GM19438 (cell line): ENCODE measurements around the gene ZP4.

ENCODE experiments used
- ATAC-seq: cut with Tn5 transposase; IDR thresholded peaks from one replicate; pipeline ENCODE4 v1.9.1; 2021; ENCODE audit warnings: low read depth; ENCODE audit not compliant: unreplicated experiment

ZP4 gene, protein sequence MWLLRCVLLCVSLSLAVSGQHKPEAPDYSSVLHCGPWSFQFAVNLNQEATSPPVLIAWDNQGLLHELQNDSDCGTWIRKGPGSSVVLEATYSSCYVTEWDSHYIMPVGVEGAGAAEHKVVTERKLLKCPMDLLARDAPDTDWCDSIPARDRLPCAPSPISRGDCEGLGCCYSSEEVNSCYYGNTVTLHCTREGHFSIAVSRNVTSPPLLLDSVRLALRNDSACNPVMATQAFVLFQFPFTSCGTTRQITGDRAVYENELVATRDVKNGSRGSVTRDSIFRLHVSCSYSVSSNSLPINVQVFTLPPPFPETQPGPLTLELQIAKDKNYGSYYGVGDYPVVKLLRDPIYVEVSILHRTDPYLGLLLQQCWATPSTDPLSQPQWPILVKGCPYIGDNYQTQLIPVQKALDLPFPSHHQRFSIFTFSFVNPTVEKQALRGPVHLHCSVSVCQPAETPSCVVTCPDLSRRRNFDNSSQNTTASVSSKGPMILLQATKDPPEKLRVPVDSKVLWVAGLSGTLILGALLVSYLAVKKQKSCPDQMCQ

DNA sequence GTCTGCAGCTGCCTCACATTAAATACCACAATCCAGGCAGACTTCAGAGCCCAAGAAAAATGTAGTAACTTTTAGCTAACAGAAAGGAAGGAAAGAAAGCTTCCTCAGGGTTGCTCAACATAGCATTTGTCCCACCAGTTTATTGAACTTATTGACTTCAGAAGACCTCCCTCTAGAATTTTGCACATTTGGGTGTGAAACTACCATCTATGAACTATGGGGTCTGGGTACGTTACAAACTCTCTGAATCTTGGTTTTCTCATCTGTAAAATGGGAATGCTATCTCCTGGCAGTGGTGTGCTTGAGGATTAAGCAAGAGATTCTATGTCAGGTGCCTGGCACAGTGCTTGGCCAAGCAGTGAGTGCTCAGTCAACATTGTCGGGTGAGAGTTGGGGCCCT, at the start of gene ZP4:
ZP4 (minus strand) TSS at position 101 of the 400 bp plus-strand sequence. CDS start 287 bp downstream, outside the sequence.
- no peak for ATAC-seq

DNA sequence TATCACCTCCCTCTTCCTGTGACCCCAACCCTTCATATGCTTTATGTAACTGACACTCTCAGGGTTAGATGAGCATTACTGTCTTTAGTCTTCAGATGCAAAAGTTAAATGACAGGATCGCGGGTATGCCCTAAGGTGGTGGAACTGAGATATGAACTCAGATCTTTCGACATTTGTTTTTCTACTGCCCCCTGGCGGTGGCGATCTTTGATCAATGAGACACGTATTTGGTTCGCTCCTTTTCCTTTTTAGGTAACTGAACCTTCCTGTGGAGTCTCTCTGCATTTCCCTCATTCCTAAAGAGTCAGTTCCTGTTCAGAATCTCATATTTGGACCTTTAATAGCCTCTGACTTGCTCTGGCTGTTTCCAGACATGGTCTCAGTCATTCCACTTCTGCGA, 47.8 kb upstream of the ZP4 start:
- ATAC-seq: no peak

DNA sequence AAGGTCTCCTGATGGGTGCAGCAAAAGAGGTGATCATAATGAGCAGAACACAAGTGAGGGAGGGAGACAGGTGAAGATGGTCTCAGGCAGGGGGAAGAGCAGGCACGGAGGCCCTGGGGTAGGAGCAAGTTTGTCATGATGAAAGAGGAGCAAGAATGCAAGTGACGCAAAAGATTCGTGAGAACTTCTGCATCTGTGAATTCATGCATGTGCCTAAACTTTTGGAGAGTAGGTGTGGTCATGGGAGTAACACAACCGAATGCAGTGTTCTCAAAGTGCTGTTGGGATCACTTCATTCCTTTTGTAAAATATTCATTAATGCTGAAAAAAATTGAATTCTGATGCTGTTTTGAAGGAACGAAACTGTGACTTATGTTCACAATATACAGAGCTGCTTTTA, 47.3 kb upstream of the ZP4 start:
- ATAC-seq: no peak

DNA sequence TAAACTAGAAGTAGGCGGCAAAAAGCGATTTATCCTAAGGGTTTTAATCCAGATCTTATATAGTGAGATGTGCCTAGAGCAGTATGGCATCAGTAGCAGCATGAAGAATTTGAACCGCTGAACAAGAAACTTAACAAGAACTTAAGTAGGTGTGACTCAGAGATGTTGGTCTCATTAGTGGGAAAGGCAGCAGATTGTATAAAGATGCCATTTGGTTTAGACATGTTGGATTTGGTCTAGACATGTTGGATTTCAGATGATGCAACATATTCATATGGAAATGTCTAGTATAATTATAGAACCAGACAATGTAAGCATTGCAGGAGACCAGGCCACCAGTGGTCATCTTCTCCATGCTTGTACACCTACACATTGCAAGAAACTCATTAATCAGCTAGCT, 42.1 kb upstream of the ZP4 start:
- ATAC-seq: no peak

DNA sequence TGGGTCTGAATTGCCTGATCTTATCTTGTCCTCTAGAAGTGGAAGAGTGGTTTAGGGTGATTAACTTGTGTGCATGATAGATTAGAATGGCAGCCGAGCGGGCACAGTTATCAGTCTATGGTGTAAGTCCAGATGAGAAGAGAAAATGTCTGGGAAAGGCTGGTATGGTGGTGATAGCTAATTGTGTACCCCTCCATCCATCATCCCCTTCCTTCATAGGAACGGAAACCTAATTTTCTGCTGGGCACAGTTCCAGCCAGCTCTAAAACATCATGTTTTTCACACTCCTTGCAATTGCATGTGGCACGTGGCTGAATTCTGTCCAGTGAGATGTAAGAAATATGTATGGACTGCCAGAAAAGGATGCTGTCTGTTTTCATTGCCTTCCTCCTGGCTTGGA, 40.9 kb upstream of the ZP4 start:
- no peak for ATAC-seq

DNA sequence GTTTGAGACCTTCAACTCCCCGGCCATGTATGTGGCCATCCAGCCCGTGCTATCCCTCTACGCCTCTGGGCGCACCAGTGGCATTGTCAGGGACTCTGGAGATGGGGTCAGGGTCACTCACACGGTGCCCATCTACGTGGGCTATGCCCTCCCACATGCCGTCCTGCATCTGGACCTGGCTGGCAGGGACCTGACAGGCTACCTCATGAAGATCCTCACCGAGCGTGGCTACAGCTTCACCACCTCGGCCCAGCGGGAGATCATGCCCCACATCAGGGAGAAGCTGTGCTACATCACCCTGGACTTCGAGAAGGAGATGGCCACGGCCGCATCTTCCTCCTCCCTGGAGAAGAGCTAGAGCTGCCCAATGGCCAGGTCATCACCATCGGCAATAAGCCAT, 36.5 kb upstream of the ZP4 start:
- no peak for ATAC-seq

DNA sequence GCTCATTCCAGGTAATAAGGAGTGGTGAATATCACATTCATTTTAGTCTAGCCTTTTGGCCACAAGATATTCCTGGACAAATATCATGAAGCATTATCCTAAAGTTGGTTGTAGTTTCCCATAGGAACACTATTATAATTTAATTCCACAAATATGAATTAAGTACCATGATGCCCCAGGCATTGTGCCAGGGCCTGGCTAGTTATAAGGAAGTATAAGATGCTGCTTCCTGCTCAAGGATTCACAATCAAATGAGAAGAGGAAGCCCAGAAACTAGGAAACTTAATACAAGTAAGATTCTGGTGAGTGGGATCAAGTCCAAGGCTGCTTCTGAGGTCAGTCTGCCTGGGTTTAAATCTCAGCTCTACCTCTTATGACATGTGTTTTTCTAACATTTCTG, 30.6 kb upstream of the ZP4 start:
- no peak for ATAC-seq

DNA sequence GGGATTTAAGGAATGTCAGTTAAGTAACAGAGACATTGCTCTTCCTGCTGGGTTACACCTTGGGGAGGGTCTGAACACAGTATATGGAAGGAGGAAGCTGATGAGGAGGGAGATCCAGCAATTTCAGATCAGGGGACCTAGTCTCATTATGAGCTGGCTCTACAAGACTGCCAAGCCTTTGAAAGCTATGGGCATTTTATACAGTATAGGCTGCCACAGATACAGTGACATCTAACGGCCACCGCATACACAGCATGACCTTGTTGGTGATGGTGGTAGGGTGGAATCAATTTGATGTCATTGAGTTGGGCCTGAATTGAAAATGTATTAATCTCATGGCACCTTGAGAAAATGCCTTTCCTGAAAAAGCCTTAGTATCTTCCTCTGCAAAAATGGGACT, 22.6 kb upstream of the ZP4 start:
- no peak for ATAC-seq

DNA sequence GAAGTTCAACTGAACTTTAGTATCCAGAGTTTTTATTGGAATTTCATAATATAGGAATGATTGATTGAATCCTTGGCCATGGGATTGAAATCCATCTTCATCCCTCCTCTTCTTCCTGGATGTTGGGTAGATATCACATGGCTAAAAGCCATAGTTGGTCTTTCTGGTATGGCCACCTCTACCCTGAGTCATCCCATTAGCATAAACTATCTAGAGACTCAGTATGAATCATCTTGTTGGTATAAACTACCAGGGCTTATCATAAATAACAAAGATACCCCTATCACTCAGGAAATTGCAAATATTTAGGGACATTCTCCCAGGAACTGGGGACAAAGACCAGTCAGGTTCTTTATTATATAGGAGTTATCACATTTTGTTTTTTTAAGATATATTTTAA, 21.2 kb upstream of the ZP4 start:
- no peak for ATAC-seq

DNA sequence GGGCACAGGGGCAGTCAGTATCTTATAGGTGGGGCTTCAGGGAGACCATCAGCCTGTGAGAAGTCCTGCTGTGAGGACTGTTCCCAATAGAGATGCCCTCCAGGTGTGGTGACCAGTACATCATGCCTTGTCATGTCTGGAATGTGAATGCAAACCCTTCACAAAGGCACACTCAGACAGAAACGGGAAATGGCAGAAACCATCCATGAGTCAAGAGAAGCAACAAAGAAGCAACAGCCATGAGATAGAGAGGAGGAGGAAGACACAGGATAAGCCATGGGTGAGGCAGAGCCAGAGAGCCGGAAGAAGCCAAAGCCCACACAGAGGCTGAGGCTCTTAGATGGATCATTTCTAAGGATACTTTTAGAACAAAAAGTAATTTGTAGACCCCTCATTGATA, 20.1 kb upstream of the ZP4 start:
- ATAC-seq: no peak

DNA sequence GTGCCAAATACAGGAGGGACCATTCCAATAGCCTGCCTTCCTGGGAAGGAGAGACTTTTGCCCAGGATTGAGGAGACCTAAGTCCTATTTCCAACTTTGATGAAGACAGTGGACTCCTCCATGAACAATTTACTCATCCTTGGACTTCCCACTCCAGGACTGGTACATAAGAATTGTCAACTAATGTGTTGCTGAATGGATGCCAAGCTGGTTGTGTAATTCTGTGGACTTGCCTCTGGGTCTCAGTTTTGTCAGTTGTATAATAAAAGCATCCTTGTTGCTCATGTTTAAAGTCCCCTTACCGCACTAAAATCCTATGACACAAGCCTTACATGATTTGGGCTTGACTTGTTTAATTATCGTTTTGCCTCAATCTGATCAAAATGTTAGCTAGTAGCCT, 13.2 kb upstream of the ZP4 start:
- ATAC-seq: no peak

DNA sequence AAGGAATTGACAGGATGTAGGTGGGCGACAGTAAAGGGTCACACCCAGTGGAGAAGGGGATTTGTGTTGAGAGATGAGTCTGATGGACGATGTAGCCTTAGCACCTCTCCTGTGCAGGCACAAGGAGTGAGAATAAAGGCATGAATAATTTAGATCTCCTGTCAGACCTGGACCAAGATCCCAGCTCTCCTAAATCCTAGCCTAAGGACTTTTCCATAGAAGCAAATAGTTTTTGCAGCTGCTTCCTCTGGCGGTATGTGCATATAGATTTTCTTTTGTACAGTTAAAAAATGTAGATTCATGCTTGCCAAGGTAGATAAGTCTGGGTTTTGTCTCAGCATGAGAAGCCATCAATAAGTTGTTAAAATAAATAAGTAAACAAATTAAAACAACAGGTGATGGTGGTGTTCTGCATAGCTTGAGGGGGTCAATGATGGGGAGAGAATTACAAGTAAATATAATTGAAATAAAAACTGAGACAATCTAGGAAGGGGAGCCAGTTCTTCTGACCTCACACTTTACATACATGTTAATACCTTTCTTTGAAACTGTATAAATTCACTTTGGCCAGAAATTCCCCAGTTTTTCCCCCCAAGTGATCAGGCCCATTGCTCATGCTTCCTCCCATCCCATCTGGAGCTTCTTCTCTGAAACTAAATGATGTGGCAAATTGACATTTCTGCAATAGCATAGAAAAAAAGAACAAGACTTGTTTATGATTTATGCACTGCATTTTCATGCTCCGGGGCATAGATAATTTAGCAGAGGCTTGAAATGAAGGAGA, 12.4 kb upstream of the ZP4 start:
- ATAC-seq: no peak

DNA sequence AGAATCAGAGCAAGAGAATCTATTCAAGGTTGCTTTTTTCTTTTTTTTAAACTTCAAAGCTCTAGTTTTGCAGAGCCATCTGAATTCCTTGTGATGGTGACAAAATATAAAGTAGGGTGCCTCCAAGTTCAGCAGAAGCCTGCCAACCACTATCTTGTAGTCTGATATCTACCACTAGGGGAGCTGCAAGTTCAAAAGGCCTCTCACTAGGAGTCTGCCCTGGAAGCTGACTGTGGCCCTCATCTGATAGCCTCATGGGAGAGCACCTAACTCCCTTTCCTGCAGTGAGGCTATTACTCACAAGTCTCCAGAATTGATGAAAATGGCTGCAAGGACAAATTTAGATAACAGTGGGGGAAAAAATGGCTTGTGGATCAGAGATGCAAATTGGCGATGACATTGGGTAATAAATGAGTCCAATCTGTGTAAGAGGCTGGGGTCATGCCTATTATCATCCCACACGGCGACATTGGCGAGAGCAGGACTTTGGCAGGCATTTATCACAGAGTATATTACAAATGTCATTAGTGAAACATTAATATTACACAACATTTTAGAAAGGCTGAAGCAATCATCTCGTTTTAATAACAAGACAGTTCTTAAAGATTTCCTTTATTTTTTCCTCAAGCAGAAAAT, 10.7 kb upstream of the ZP4 start:
- no peak for ATAC-seq

DNA sequence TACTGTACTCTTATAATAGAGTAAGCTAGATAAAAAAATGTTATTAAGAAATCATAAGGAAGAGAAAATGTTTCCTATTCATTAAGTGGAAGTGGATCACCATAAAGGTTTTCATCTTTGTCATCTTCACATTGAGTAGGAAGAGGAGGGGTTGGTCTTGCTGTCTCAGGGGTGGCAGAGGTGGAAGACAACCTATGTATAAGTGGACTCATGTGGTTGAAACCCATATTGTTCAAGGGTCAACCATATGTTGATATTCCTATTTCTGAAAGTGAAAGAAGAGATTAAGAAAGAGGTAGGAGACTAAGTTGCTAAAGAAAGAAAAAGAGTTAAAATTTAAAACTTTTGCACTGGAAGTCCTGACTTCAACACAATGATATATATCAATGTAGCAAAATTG, 4.9 kb upstream of the ZP4 start:
- ATAC-seq: no peak

DNA sequence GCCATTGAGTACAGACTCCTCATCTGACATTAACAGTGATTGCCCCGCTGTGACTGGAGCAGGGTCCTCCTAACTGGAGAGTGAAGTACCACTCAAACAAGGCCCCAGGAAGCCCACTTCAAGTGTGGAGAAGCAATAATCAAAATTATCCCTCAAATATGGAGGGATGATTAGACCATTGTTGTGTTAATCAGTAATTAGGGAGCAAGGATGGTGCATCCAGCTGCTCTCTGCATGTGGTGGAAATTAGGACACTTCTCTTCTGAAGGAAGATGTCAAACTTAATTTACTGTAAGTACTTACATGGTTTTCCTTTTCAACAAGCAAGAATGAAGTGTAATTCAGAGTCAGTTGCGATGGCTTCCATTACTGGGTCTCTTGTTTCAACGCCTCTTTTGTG, 3.4 kb upstream of the ZP4 start:
- no peak for ATAC-seq

DNA sequence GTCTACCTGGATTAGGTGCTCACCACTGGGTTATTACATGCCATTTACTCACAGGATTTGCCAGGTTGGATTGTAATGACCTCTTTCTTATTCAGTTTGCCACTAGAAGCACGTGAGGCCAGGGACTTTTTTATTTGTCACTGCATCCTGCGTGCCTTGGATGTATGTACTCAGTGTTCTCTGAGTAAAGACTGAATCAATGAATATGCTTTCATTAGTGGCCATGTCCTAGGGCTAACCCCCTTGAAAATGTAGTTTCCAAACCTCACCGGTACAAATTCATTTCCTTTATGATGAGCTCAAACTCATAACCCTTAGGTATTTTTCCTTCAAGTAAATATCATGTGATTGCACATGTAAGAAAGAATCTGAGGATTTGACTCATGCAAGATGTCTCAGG, 1.3 kb upstream of the ZP4 start:
- ATAC-seq: no peak

DNA sequence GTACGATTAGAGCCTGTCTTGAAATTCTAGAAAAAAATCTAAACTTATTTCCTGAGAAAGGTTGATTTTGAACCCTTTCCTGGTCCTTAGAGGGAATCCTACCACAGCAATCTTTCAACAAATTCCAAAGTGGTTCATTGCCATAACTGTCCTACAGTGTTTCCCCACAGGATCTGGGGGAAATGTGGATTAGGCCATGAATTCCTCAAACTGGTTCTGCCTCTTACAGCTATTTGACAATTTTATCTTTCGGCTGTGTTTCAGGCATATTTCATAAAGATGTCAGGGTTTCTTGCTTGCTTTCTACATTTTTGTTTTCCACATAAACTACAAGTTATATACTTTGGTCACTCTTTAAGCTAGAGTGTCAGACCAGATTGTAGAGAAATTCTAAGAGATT, 544 bp upstream of the ZP4 start:
- no peak for ATAC-seq

DNA sequence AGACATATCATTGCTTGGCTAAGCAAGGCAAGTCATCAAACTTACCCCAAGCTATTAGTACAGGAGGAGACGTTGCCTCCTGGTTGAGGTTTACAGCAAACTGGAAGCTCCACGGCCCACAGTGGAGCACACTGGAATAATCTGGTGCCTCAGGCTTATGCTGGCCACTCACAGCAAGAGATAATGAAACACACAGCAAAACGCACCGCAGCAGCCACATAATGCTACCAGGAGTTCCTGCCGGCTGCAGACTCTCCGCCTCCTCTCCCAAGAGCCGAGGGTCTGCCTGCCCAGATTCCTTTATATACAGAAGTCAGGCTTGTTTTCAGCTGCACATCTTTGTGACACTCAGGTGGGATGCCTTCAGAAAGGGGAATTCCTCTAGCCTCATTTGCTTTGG, 306 bp downstream of the ZP4 start:
- ATAC-seq: no peak

DNA sequence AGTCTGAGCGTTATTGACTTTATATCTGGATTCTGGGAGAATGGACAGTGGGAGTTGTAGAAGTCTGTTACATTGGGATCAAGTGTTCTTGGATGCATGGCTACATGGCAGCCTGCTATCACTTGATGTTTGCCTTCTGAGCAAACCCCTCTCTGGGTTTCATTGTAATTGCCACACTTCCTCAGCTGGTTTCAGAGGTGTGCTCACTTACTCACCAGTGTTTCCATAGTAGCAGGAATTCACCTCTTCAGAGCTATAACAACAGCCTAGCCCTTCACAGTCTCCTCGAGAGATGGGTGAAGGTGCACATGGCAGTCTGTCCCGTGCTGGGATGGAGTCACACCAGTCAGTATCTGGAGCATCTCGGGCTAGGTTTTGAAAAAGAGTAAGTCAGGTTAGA, 2.6 kb downstream of the ZP4 start:
- ATAC-seq: no peak

DNA sequence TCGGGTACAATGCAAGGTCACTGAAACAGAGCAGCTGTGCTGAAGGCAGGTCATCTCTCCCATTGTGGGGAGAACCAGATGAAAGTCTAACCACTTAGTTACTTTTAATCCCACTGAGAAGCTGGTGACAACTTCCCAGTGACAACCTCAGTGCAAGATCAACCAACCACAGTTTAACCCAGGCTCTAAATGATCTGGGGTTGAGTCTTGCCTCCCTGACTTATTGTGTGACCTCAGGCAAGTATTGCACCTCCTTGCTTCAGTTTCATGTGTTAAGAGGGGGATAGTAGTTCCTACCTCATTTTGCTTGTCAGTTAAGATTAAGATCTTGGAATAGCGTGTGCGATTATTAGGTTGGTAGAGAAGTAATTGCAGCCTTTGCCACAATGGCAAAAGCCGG, 3.2 kb downstream of the ZP4 start:
- no peak for ATAC-seq

DNA sequence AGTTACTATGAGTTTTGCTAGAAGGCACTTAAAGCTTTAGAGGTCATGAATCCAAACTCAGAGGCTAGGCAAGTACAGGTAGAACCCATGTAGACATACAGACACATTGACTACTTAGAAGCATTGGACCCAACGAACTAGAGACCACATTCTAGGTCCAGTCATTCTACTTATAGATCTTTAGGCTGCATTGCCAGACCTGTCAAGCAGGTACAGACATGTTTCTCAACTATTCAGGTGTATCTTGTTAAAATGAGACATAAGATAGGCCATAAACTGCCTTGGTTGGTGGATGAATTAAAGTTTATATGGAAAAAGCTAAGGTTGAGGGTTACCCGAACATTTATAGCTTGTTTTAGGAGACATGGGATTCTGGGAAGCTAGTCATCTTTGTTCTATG, 6.5 kb downstream of the ZP4 start:
- no peak for ATAC-seq
